SK-N-MC (cell line): Measurements from ENCODE around the gene CRTC2.

Source experiments
- EZH2 ChIP-seq: fragments of 200-600 bp; sonication (generic); IDR thresholded peaks from one replicate; pipeline ENCODE4 v1.6.1; 2017; ENCODE audit warnings: antibody characterized with exemption
- POLR2AphosphoS5 ChIP-seq: IDR thresholded peaks from 2 replicates; pipeline ENCODE4 v1.6.1; 2012; ENCODE audit warnings: mild to moderate bottlenecking, low read depth, low read length, borderline replicate concordance

DNA sequence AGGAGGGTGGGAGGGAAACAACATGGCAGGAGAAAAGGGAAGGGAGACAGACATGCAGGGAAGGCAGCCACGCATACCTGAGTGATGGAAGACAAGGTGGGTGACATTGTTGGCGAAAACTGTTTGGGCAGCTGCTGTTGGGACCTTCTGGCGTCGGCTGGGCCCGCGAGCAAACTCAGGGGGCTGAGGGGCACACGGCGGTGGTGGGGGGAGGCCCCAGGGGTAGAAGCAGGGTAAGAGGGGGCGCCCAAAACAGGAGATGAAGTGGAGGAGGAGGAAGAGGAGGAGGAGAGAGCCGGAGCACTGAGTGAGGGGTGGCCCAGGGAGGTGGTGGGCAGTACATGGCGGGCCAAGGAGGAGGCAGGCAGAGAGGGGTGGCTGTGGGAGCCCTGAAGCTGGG is 7.2 kb downstream of the CRTC2 start:
- TF ChIP-seq POLR2AphosphoS5 (no peak), EZH2 (no peak)
